Activated CD4-positive, alpha-beta T cell treated with anti-CD3 and anti-CD28 coated beads for 48 hours (primary cell): ENCODE results near the gene APOBEC3B.
"Not testable (repeated sequence)": the region's sequence is repeated elsewhere in the genome, so short reads cannot be mapped to it uniquely, and the experiment has no call there.

Experiments
- DNase-seq: peaks from one replicate; pipeline ENCODE4 v3.0.0-alpha.2; 2020

Gene APOBEC3B

DNA sequence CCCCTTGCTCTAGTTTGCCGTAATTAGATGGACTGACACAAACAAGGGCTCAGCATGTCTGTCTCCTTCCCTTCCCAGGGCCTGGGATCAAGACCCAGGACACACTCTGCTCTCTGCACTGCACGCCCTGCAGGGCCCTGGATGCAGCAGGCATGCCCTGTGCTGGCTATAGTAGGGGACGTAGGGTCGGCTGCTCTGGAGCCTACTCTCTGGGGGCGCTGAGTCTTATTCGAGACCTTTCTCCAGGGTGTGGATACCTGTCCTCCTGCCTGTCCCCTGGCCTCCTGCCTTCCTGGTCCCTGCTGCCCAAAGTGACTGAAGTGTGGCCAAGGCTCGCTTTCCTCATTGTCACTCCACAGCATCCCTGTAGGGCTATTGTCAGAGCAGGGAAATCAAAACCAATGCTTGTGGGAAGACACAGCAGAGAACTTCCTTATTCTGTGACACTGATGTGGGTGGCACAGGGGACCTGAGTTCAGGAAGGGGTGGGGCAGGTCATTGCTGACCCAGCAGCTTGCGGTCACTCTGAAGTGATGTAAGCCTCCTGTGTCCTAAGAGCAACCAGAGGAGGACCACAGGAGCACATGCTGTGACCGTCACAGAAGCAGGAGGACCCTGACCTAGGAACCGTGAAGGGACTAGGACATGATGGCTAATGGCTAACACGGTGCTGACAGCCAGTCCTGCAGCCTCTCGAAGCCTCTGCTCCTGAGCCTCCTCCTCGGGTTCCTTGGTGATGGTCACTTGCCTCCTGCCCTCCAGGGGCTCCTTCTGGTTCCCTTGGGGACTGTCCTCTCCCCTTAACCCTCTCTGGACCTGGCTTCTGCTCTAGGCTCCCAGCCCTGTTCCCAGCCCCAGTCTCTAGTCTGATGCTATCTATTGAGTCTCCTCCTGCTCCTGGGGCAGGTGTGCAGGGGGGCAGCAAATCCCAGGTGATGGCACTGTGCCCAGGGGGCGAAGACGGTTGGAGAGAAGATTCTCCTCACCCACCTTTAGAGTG, 14.4 kb upstream of the APOBEC3B start:
- no peak for DNase-seq

DNA sequence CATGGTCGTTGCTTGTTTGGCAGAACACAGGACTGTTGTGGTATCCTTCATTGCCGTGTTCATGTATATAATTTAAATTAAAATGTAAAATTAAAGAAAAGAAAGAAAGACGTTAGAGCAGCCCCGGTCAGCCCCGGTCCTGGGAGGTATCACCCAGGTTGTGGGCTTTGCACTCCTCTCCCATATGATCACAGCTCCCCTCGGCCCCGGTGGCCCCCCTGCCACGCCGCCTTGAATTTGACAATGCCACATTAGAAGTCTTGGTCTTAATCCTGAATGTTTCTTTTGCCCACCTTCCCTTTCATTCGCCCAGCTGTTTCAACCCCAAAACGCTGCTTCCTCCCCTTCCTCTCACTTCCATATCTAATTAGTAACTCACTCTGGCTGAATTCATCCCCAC, 13.3 kb upstream of the APOBEC3B start:
- no peak for DNase-seq

DNA sequence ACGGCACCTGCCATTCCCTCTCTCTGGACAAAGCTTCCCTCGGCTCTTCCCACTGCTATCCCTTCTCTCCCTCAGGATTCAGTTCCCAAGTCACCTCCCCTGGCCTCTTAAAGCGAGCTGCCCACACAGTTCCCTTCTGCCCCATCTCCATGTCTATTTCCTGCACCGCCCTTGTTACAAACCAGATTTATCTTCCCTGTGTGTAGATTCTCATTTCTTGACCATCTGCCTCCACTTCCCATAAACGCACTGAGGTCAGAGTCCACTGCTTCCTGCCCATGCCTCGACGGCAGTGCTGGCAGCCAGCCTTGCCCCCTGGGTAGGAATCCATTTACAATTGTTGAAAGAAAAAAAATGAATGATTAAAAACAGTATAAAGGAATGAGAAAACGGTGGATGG, 11.6 kb upstream of the APOBEC3B start:
- no peak for DNase-seq

DNA sequence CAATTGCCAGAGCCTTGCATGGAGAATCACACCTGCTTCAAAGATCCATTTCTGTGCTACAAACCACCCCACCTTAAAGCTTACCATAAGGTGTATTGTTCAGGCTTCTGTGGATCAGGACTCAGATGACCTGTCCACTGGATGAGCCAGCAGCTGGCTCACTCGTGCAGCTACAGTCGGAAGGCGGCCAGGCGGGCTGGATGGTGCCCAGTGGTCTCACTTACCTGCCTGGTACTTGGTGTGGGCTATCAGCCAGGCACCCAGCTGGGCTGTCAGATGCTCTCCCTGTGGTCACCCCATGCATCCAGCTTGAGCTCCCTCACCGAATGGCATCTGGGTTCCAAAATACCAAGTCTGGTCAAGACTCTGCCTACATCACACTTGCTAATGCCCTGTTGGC, 10.9 kb upstream of the APOBEC3B start:
- DNase-seq = no peak

DNA sequence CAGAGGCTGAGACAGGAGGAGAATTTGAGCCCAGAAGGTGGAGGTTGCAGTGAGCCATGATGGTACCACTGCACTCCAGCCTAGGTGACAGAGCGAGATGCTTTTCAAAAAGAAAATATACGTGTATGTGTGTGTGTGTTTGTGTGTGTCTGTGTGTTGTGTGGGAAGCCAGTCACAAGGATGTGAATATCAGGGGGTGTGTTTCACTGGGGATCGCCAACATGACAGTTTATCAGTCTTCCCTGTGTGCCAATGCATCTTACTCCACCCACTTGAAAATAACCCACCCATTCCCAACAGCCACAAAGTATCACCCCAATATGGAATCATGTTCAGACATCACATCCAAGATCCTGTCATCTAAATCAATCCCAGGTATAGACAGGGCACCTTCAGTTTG, 10.4 kb upstream of the APOBEC3B start:
- no peak for DNase-seq

DNA sequence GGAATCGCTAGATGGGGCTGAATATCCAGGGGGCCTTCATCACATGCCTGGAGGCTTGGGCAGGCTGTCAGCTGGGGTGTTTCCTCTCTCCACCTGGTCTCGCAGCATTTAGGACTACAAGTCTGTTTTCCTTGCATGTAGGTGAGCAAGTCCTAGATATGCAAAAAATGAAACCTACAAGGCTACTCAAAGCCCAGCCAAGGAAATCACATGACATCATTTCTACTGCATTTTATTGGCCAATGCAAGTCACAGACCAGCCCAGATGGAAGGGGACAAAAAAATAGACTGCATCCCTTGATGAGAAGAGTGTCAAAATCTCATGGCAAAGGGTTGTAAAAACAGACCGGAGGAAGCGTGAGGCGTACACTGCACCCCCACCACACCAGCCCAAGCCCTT, 9.6 kb upstream of the APOBEC3B start:
- no peak for DNase-seq

DNA sequence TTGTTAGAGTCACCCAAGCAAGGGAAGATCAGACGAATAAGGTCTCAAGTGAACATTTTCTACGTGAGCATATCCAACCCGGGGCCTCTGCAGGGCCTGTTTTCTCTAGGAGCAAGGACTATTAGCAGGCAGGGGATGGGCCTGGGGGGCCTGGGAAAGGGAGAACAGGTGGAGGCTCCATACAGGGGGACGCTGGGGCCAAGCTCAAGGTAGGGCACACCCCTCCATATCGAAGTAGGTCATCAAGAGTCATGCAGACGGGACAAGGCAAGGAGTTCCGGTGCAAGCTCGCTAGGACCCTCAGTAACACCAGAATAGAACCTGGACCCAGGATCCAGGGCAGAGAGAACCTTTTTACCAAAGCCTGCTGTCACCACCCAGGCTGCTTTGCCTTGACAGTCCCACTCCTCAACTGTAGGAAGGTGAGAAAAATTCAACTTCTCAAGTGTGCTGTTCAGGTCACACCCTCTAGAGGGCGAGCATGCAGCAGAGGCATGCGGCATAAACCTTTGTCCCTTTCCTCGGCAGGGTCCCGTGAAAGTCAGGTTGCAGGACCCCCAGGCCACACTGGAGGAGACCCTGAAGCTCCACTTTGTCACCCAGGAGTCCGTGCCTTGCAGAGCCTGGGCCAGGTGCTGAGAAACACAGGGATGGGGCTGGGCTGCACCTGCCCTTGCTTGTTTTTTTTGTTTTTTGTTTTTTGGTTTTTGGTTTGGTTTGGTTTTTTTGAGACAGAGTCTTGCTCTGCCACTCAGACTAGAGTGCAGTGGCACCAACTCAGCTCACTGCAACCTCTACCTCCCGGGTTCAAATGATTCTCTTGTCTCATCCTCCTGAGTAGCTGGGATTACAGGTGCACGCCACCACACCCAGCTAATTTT, 8.6 kb upstream of the APOBEC3B start:
- DNase-seq = peak; percentile 69

DNA sequence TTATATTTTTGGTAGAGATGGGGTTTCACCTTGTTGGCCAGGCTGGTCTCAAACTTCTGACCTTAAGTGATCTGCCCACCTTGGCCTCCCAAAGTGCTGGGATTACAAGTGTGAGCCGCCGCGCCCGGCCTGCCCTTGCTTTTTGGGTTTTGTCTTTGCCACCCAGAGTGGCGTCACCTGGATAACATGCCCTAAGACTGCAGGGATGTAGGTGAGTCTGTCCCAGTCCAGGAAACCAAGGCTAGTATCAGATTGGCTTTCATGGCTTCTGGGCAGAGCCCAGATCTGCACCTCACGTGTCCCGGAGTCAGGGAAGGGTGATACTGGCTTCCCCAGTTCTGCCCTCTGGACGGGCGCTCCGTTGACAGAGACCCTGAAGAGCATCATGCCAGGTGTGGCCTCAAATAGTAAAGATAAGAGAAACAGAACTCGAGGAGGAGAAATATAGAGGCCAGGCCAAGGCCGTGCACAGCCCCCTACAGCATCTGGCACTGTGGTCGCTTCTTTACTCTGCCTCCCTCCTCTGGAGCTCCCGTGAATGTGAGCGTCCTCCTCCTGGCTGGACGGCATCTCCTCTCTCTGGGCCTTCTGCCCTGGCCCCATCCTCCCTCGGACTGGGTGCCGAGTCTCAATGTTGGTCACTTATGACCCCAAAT, 7.8 kb upstream of the APOBEC3B start:
- no peak for DNase-seq

DNA sequence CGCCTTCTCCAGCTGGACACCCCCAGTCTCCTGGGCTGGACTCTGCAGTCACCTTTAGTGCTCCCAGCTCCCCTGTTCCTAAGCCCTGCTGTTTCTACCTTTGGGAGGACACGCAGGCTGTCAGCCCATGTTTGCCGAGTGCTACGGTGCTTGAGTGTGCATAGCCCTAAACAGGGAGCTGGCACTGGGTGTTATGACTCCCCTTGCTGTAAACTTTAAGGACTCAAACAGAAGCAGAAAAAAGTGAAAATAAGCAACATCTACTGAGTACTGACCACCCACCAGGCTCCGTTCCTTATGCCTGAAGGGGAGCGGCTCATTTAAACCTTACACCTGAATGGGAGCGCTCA, 7.3 kb upstream of the APOBEC3B start:
- DNase-seq = no peak

DNA sequence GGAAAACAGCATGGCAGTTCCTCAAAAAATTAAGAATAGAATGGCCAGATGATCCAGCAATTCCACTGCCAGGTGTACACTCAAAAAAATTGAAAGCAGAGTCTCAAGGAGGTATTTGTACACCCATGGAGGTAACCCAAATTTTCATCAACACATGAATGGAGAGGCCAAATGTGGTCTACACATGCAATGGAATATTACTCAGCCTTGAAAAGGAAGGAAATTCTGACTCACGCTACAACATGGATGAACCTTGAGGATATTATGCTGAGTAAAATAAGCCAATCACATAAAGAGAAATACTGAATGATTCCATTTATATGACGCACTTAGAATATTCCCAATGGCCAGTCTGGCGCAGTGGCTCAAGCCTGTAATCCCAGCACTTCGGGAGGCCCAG, 4.9 kb upstream of the APOBEC3B start:
- not testable (repeated sequence) for DNase-seq

DNA sequence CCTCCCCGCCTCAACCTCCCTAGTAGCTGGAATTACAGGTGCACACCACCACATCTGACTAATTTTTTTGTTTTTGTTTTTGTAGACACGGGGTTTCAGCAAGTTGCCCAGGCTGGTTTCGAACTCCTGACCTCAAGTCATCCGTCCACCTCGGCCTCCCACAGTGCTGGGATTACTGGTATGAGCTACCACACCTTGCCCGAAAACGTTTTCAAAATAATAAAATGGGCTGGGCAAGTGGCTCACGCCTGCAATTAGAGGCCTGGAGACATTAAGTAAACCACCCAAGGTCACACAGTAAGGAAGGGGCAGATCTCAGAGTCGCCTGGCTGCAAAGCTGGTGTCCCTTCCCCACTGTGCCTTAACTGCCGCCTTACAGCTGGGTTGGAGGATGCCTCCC, 1.6 kb upstream of the APOBEC3B start:
- DNase-seq = not testable (repeated sequence)

DNA sequence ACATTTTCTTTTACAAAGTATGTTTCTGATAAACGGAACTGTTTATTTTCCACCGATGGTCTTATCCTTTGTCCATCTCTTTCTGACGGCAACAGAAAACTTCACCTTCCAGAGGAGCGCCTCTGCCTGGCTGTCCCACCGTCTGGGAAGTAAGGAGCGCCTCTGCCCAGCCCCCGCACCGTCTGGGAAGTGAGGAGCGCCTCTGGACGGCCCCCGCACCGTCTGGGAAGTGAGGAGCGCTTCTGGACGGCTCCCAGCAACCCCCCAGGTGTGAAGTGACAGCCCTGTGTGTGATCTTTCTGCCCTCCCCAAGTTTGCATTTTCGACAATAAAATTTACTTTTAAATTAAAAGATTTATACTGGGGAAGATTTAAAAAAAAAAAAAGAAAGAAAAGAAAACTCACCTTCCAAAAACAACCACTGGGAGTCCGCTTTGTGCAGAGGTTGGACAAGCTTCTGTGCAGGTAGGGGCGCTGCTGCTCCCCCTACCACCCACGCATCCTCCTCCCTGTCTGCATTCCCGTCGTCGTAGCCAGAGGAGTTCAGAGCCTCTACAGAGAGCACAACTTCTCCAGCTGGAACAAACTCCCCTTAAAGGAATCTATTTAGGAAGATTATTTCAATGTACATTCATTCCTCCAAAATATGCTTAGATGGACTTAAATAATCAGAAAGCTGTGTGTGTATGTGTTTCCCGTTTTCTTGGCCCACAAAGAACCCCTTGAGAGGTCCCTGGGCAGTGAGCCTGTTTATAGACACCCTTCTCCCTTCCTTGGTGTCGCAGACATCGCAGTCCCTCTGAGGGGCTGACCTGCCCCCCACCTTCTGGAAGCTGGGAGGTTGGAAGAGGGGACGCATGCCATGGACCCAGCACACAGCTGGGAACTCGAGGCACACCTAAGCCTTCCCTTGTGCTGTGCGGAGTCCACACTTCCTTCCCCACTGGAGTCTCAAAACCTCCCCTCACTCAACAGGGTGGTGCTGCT, 849 bp upstream of the APOBEC3B start:
- peak; percentile 30 for DNase-seq

DNA sequence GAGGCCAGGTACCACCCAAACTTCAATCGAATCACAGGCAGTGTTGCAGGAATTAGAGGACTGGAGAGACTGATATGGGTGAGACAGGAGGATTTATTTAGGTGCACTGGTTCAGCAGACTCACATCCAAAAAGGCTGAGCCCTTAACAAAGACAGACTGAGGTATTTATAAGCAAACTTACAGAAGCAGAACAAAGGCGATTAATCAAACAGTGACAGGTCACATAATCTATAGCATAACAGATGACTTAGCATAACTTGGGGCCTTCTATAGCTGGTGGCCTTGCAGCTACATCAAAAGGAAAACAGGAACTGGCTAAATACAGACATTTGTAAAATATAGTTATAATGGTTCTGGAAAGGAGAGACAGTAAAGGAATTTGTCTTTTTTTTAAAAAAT, 2.1 kb downstream of the APOBEC3B start:
- DNase-seq = no peak

DNA sequence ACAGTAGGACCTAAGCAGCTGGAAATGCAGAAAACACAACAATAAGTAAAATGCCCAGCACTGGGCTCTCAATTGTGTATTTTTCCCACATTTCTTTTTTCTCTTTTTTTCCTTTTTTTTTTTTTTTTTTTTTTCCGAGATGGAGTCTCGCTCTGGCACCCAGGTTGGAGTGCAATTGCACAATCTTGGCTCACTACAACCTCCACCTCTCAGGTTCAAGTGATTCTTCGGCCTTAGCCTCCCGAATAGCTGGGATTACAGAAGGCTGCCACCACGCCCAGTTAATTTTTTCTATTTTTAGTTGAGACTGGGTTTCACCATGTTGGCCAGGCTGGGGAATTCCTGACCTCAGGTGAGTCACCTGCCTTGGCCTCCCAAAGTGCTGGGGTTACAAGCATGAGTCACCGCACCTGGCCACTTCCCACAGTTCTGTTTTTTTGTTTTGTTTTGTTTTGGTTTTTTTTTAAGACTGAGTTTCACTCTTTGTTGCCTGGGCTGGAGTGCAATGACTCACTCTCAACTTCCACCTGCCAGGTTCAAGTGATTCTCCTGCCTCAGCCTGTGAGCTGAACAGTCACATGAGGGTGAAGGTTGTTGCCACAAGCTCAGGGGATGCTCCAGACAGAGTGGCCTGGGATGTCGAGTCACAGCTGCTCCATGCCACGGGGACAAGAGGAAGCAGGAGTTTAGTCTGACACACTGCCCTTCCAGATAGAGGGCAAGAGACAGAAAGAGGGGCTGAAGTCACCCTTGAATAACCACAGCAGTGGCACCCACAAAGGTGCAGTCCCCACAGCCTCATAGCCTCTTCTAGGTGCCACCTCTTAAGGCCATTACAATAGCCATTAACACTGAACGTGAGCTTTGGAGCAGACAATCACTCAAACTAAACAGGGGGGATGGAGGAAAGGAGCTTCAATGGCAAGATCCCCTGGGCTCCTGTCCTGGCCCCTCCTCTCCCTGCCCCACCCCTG, 2.9 kb downstream of the APOBEC3B start:
- DNase-seq = peak; percentile 89

DNA sequence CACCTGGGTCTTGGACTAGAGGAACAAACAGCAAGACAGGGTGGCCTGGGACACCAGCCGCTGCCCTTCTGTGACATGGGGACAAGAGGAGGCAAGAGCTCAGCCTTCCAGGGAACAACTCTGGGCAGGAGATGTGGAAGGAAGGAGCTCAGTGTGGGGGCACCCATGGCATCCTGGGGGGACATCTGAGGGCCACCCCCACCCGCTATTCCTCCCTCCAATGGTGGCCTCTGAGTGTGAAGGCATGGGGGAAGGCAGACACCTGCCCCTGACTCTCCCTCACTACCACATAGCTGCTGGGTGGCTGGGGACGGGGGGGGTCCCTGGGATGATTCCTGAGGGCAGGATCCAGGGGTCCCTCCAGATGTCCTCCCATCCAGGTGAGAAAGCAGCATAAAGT, 4.5 kb downstream of the APOBEC3B start:
- no peak for DNase-seq

DNA sequence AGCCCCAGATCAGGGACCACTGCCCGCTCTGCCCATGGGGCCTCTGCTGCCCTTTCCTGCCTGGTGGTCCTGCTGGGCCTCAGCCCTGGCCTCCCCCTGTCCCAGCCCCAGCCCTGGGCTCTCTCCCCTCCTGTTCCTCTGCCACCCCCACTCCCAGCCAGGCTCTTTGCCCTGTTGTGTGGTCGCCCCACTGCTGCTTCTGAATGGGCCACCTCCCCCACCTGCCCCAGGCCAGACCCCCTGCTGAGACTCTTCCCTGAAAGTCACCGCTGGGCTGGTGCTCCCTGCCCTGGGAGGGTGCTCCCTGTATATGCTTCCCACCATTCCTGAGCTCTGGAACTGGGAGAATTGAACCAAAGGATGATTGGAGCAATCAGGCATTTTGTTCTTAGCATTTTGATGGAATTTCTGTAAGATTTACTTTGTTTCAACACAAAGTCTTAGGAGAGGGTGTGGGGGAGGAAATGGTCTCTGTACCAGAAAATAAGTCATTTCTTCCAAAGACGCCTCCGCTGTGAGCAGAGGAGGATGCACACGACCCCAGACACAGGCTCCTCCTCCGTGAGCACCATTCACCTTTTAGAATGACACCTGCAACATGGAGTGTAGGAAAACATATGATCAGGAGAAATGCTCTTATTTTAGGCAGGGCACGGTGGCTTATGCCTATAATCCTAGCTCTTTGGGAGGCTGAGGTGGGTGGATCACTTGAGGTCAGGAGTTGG, 5.2 kb downstream of the APOBEC3B start:
- peak; percentile 57 for DNase-seq

DNA sequence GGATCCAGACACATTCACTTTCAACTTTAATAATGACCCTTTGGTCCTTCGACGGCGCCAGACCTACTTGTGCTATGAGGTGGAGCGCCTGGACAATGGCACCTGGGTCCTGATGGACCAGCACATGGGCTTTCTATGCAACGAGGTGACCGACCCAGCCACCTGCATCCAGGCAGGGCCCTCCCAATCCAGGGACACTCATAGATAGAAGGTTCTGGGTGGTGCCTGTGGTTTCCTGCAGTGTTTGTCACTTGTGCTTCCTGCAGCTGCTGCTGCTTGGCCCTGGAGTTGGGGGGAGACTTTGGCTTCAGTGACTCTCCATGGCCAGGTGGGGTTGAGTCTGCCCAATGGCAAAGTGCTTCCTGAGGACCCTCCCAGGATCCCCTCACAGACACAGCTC, 7.3 kb downstream of the APOBEC3B start:
- peak; percentile 18 for DNase-seq

DNA sequence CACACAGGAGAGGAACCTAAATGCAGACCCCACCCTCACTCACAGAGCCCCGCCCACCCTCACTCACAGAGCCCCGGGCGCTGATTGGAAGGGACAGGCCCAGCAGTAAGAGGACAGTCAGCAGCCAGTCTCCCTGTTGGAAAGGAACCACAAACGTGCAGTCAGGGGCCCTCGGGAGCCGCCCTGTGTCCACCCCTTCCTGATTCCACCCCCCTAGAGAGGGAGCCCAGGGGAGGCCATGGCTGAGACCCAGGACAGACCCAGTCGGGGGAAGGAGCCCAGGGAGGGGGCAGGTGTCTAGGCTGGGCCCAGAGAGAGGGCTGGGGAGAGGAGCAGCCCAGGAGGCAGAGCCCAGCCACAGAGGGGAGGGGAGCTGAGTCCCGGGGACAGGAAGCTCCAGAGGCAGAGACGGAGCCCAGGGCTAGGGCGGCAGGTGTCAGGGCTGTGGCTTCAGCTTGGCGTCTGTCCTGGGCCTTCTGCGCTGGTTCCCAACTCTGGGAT, 10.8 kb downstream of the APOBEC3B start:
- peak; percentile 44 for DNase-seq

DNA sequence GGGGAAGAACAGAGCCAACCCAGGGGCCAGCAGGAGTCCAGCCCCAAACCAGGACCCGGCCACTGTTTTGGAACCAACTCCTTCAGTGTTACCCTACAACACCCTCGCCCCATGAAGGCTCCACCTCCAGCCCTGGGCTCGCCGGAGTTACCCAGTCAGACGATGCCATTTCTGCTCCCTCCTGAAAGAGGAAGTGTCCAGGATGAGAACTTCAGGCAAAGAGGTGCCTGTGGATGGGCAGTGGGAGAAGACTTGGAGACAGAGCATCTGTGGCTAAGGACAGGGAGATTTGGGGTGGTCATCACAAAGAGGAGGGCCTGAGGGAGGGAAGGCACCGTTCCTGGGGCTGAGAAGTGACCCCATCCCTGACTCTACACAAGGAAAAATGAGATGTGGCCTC, 14.0 kb downstream of the APOBEC3B start:
- DNase-seq = no peak

DNA sequence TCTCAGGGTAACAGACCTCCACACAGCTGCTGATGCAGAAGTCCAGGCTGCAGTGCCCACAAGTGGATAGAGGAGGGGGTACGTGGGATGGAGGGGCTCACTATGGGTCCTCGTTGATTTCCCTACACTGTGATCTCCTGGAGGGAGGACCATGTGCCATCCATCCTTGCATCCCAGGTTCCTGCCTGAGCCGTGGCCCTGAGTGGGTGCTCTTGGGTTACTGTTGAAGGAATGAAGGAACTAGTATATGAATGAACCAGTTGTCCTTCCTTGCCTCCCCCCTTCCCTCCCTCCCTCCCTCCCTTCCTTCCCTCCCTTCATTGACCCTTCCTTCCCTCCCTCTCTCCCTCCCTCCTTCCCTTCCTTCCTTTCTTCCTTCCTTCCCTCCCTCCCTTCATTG, 15.4 kb downstream of the APOBEC3B start:
- DNase-seq = no peak
